Measurements from ENCODE around the gene FKBP1C.

DNA sequence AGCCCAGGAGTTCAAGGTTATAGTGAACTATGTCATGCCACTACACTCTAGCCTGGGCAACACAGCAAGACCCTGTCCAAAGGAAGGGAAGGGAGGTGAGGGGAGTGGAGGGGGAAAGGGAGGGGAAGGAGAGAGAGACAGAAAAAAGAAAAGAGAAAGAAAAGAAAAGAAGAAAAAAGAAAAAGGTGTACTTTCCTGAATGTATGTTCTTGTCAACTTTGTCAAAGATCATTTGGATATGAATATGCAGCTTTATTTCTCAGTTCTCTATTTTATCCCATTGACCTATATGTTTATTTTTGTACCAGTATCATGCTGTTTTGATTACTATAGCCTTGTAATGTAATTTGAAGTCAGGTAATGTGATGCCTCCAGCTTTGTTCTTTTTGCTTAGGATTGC, 30.9 kb upstream of the FKBP1C start:
- TF ChIP-seq, protein P1, sequence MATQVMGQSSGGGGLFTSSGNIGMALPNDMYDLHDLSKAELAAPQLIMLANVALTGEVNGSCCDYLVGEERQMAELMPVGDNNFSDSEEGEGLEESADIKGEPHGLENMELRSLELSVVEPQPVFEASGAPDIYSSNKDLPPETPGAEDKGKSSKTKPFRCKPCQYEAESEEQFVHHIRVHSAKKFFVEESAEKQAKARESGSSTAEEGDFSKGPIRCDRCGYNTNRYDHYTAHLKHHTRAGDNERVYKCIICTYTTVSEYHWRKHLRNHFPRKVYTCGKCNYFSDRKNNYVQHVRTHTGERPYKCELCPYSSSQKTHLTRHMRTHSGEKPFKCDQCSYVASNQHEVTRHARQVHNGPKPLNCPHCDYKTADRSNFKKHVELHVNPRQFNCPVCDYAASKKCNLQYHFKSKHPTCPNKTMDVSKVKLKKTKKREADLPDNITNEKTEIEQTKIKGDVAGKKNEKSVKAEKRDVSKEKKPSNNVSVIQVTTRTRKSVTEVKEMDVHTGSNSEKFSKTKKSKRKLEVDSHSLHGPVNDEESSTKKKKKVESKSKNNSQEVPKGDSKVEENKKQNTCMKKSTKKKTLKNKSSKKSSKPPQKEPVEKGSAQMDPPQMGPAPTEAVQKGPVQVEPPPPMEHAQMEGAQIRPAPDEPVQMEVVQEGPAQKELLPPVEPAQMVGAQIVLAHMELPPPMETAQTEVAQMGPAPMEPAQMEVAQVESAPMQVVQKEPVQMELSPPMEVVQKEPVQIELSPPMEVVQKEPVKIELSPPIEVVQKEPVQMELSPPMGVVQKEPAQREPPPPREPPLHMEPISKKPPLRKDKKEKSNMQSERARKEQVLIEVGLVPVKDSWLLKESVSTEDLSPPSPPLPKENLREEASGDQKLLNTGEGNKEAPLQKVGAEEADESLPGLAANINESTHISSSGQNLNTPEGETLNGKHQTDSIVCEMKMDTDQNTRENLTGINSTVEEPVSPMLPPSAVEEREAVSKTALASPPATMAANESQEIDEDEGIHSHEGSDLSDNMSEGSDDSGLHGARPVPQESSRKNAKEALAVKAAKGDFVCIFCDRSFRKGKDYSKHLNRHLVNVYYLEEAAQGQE (IDR thresholded peaks at IDR 0.05; ENCODE audit: unreplicated experiment) = no peak
- TF ChIP-seq, protein P2, sequence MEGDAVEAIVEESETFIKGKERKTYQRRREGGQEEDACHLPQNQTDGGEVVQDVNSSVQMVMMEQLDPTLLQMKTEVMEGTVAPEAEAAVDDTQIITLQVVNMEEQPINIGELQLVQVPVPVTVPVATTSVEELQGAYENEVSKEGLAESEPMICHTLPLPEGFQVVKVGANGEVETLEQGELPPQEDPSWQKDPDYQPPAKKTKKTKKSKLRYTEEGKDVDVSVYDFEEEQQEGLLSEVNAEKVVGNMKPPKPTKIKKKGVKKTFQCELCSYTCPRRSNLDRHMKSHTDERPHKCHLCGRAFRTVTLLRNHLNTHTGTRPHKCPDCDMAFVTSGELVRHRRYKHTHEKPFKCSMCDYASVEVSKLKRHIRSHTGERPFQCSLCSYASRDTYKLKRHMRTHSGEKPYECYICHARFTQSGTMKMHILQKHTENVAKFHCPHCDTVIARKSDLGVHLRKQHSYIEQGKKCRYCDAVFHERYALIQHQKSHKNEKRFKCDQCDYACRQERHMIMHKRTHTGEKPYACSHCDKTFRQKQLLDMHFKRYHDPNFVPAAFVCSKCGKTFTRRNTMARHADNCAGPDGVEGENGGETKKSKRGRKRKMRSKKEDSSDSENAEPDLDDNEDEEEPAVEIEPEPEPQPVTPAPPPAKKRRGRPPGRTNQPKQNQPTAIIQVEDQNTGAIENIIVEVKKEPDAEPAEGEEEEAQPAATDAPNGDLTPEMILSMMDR (conservative IDR thresholded peaks at IDR 0.05; ENCODE audit: low read depth in 2 of 2) = no peak
- TF ChIP-seq EZH2 (IDR thresholded peaks at IDR 0.05; ENCODE audit: low read depth, unreplicated experiment) (no peak), POLR2AphosphoS5 (IDR thresholded peaks at IDR 0.05; ENCODE audit: low read depth) (no peak)
- TF ChIP-seq, protein P3, sequence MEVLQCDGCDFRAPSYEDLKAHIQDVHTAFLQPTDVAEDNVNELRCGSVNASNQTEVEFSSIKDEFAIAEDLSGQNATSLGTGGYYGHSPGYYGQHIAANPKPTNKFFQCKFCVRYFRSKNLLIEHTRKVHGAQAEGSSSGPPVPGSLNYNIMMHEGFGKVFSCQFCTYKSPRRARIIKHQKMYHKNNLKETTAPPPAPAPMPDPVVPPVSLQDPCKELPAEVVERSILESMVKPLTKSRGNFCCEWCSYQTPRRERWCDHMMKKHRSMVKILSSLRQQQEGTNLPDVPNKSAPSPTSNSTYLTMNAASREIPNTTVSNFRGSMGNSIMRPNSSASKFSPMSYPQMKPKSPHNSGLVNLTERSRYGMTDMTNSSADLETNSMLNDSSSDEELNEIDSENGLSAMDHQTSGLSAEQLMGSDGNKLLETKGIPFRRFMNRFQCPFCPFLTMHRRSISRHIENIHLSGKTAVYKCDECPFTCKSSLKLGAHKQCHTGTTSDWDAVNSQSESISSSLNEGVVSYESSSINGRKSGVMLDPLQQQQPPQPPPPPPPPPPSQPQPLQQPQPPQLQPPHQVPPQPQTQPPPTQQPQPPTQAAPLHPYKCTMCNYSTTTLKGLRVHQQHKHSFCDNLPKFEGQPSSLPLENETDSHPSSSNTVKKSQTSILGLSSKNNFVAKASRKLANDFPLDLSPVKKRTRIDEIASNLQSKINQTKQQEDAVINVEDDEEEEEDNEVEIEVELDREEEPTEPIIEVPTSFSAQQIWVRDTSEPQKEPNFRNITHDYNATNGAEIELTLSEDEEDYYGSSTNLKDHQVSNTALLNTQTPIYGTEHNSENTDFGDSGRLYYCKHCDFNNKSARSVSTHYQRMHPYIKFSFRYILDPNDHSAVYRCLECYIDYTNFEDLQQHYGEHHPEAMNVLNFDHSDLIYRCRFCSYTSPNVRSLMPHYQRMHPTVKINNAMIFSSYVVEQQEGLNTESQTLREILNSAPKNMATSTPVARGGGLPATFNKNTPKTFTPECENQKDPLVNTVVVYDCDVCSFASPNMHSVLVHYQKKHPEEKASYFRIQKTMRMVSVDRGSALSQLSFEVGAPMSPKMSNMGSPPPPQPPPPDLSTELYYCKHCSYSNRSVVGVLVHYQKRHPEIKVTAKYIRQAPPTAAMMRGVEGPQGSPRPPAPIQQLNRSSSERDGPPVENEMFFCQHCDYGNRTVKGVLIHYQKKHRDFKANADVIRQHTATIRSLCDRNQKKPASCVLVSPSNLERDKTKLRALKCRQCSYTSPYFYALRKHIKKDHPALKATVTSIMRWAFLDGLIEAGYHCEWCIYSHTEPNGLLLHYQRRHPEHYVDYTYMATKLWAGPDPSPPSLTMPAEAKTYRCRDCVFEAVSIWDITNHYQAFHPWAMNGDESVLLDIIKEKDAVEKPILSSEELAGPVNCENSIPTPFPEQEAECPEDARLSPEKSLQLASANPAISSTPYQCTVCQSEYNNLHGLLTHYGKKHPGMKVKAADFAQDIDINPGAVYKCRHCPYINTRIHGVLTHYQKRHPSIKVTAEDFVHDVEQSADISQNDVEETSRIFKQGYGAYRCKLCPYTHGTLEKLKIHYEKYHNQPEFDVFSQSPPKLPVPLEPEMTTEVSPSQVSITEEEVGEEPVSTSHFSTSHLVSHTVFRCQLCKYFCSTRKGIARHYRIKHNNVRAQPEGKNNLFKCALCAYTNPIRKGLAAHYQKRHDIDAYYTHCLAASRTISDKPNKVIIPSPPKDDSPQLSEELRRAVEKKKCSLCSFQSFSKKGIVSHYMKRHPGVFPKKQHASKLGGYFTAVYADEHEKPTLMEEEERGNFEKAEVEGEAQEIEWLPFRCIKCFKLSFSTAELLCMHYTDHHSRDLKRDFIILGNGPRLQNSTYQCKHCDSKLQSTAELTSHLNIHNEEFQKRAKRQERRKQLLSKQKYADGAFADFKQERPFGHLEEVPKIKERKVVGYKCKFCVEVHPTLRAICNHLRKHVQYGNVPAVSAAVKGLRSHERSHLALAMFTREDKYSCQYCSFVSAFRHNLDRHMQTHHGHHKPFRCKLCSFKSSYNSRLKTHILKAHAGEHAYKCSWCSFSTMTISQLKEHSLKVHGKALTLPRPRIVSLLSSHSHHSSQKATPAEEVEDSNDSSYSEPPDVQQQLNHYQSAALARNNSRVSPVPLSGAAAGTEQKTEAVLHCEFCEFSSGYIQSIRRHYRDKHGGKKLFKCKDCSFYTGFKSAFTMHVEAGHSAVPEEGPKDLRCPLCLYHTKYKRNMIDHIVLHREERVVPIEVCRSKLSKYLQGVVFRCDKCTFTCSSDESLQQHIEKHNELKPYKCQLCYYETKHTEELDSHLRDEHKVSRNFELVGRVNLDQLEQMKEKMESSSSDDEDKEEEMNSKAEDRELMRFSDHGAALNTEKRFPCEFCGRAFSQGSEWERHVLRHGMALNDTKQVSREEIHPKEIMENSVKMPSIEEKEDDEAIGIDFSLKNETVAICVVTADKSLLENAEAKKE (CRISPR knock-in tag; IDR thresholded peaks at IDR 0.05) = no peak
